GF-D8 (cell line): ENCODE results near the gene HAGHL.
"Not testable (repeated sequence)": the region's sequence is repeated elsewhere in the genome, so short reads cannot be mapped to it uniquely, and the experiment has no call there.

ENCODE experiments used
- DNase-seq: peaks from one replicate; lab custom pipeline; 2025; lab: John Stamatoyannopoulos, UW

Gene HAGHL

GRCh38 chr16:734981-735881 is 8.3 kb downstream of the HAGHL start:
- DNase-seq: no peak

- DNase-seq: no peak
Measured at GRCh38 chr16:735982-736453, 9.1 kb downstream of the HAGHL start.

GRCh38 chr16:736936-737481 is 10.1 kb downstream of the HAGHL start:
- no peak for DNase-seq

- no peak for DNase-seq
Measured at GRCh38 chr16:739560-740458, 12.9 kb downstream of the HAGHL start.

- DNase-seq: no peak
Measured at GRCh38 chr16:740459-740763, 13.5 kb downstream of the HAGHL start.

- peak; percentile 53 for DNase-seq
Measured at GRCh38 chr16:740764-741505, 14.0 kb downstream of the HAGHL start, which contains the start of gene CIAO3. Gene CIAO3, minus strand, starts transcription at chr16:740997. Its CDS starts 12 bp downstream, at chr16:740985.

GRCh38 chr16:741986-742629 is 15.2 kb downstream of the HAGHL start:
- no peak for DNase-seq

GRCh38 chr16:742894-743293 is 16.0 kb downstream of the HAGHL start:
- DNase-seq: not testable (repeated sequence)

- DNase-seq: no peak
Measured at GRCh38 chr16:743794-744500, 17.0 kb downstream of the HAGHL start.

- DNase-seq: no peak
Measured at GRCh38 chr16:745739-746138, 18.8 kb downstream of the HAGHL start.

- DNase-seq: no peak
Measured at GRCh38 chr16:746637-747036, 19.7 kb downstream of the HAGHL start.

- no peak for DNase-seq
Measured at GRCh38 chr16:747978-748746, 21.3 kb downstream of the HAGHL start.

GRCh38 chr16:749010-749409 is 22.1 kb downstream of the HAGHL start:
- no peak for DNase-seq

- no peak for DNase-seq
Measured at GRCh38 chr16:750485-750884, 23.6 kb downstream of the HAGHL start.

GRCh38 chr16:751152-752006 is 24.5 kb downstream of the HAGHL start:
- DNase-seq: no peak

GRCh38 chr16:752007-752312 is 25.1 kb downstream of the HAGHL start:
- no peak for DNase-seq

GRCh38 chr16:754121-754607 is 27.3 kb downstream of the HAGHL start:
- not testable (repeated sequence) for DNase-seq

- no peak for DNase-seq
Measured at GRCh38 chr16:754656-755055, 27.8 kb downstream of the HAGHL start.

- no peak for DNase-seq
Measured at GRCh38 chr16:756428-756827, 29.5 kb downstream of the HAGHL start.
